VCaP (cell line): ENCODE measurements around the gene AKAP9.

ENCODE experiments used
- H3K27ac ChIP-seq: fragments of 450-650 bp; 2 replicates; pipeline ENCODE4 v1.5.1; 2017
- TF ChIP-seq, protein P1 (sequence below): fragments of 450-650 bp; conservative IDR thresholded peaks from 2 replicates; pipeline ENCODE4 v1.5.1; 2017; ENCODE audit warnings: mild to moderate bottlenecking, moderate library complexity

AKAP9 gene

GRCh38 chr7:92119213-92119759, 178.6 kb downstream of the AKAP9 start:
- H3K27ac ChIP-seq: no peak overlapping the region
- TF ChIP-seq, protein P1, sequence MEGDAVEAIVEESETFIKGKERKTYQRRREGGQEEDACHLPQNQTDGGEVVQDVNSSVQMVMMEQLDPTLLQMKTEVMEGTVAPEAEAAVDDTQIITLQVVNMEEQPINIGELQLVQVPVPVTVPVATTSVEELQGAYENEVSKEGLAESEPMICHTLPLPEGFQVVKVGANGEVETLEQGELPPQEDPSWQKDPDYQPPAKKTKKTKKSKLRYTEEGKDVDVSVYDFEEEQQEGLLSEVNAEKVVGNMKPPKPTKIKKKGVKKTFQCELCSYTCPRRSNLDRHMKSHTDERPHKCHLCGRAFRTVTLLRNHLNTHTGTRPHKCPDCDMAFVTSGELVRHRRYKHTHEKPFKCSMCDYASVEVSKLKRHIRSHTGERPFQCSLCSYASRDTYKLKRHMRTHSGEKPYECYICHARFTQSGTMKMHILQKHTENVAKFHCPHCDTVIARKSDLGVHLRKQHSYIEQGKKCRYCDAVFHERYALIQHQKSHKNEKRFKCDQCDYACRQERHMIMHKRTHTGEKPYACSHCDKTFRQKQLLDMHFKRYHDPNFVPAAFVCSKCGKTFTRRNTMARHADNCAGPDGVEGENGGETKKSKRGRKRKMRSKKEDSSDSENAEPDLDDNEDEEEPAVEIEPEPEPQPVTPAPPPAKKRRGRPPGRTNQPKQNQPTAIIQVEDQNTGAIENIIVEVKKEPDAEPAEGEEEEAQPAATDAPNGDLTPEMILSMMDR: no peak

DNA sequence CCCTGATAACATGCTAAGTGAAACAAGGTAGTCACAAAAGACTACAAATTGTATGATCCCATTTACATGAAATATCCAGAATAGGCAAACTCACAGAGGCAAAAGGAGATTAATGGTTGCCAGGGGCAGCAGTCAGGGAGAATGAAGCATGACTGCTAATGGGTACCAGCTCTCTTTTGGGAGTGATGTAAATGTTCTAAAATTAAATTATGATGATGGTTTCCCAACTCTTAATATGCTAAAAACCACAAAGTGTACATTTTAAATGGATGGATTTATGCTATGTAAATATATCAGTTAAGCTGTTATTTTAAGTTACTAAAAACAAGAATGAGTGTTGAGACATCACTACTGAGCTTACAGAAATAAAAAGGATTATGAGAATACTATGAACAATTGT, 181.0 kb downstream of the AKAP9 start:
- no peak overlapping the region for H3K27ac ChIP-seq
- TF ChIP-seq, protein P1: no peak

DNA sequence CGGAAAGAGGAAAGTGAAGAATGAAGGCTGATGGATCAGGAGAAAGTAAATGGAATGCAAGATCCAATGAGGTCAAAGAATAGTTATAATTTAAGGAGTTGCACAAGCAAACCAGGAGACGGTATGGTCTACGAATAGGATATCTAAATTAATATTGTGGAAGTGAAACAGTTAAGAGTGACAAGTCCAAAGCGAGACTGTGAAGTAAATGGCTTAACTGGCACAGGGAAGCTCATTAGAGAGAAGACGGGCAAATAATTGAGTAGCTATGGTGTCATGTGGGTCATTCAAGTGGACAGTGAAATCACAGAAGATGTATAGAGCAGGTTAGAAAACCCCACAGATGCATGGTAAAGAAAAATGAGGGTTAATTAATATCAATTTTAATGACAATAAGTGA, 190.4 kb downstream of the AKAP9 start:
- TF ChIP-seq, protein P1: no peak
- no peak overlapping the region for H3K27ac ChIP-seq

DNA sequence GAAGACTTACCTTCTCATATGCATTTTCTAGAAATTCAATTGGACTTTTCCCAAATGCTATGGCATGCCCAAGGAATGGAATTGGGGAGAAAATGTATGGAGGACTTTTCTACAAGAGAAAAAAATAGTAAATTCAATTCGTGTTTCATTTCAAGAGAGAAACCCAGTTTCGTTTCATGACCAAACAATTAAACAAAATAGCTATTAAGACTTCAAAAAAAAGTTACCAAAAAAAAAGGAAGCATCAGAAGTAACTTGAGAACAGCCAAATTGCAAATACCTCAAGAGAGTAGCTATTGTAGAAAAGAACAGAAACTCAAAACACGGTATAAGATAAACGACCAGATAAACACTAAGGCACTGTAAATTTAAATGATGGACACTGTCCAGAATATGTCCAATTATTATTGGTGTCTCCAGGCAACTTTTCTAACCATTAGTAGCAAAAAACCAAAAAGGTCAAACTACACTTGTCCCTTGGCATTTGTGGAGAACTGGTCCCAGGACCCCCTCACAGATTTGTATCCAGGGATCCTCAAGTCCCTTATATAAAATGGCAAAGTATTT, 191.2 kb downstream of the AKAP9 start:
- TF ChIP-seq, protein P1: no peak
- H3K27ac ChIP-seq: peak overlapping the region; percentile 97; the same call in 1 of the 2 replicates

- peak overlapping the region; percentile 97 for H3K27ac ChIP-seq
- TF ChIP-seq, protein P1: no peak
These were observed 192.6 kb downstream of the AKAP9 start for GRCh38 chr7:92133133-92133736.

- peak overlapping the region; percentile 97 for H3K27ac ChIP-seq
These were observed 193.1 kb downstream of the AKAP9 start for GRCh38 chr7:92133737-92134270.

More at GRCh38 chr7:92133737-92134270, 193.1 kb downstream of the AKAP9 start:
- TF ChIP-seq, protein P1: peak; percentile 96
